ENCODE measurements around the gene OR10H4. TPM values are rescaled to one million over a fixed set of nuclear protein-coding genes. Genes with fewer than 3 reads are reported as not detected.

OR10H4 gene
- polyA plus RNA-seq, 1 experiment, result not detected

DNA sequence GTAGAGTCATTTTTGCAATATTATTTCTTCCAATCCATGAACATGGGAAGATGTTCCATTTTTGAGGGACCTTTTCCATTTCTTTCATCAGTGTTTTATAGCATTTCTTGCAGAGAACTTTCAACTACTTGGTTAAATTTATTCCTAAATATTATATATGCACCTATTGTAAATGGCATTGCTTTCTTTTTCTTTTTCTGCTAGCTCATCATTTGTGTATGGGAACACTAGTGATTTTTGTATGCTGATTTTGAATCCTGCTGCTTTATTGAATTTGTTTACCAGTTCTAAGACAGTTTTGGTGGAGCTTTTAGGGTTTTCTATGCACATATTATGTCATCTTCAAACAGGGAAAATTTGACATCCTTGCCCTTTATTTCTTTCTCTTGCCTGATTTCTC is 43.8 kb upstream of the OR10H4 start:
- no peak overlapping the region for H3K4me3 ChIP-seq (ENCODE audit: low read depth, low read length)
- ChIA-PET POLR2A (no interaction called here), CTCF (no interaction called here)
- no peak for DNase-seq (ENCODE audit: low read depth, low spot score)
- H3K9me3 ChIP-seq (ENCODE audit: control insufficient read depth, insufficient read depth, low read length), result no peaks in the 10 kb centered on the region; the same call in 1 of the 2 replicates
- TF ChIP-seq, protein P1, sequence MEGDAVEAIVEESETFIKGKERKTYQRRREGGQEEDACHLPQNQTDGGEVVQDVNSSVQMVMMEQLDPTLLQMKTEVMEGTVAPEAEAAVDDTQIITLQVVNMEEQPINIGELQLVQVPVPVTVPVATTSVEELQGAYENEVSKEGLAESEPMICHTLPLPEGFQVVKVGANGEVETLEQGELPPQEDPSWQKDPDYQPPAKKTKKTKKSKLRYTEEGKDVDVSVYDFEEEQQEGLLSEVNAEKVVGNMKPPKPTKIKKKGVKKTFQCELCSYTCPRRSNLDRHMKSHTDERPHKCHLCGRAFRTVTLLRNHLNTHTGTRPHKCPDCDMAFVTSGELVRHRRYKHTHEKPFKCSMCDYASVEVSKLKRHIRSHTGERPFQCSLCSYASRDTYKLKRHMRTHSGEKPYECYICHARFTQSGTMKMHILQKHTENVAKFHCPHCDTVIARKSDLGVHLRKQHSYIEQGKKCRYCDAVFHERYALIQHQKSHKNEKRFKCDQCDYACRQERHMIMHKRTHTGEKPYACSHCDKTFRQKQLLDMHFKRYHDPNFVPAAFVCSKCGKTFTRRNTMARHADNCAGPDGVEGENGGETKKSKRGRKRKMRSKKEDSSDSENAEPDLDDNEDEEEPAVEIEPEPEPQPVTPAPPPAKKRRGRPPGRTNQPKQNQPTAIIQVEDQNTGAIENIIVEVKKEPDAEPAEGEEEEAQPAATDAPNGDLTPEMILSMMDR (IDR thresholded peaks at IDR 0.05; ENCODE audit: low read depth, low read length), result no peak
- H3K27me3 ChIP-seq (ENCODE audit: control insufficient read depth, insufficient read depth, low read length), result no peaks in the 10 kb centered on the region
- H3K27ac ChIP-seq (ENCODE audit: low read depth, low read length), result no peak overlapping the region

DNA sequence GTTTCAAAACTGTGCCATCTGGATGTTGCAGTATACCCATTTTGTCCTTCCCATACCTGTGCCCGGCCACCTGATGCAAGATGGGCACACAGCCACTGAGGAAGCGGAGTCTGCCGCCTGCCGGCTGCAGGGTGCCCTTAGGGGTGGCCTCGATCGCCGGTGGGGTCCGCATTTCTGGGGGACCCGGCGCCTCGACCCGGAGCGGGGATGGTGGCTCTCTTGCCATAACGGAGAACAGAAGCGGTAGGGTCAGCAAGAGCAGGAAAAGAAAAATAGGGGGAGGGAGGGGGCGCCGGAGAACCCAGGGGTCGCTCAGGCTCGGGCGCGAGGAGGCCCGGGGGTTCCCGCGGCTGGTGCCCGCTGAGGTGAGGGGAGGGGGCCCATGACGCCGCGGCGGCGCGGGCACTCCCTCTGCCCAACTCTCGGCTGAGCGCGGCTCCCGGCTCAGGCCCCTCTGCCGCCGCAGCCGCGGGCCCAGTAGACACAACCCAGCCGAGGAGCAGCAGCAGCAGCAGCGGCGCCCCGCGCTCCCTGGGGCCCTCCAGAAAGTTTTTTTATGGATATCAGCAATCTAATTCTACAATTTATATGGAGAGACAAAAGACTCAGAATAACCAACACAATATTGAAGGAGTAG is 37.1 kb upstream of the OR10H4 start:
- H3K27ac ChIP-seq (ENCODE audit: low read depth, low read length), result no peak overlapping the region
- no peak for DNase-seq (ENCODE audit: low read depth, low spot score)
- TF ChIP-seq, protein P1 (IDR thresholded peaks at IDR 0.05; ENCODE audit: low read depth, low read length), result no peak
- CTCF ChIA-PET, result no interaction called here
- H3K9me3 ChIP-seq (ENCODE audit: control insufficient read depth, insufficient read depth, low read length), result peaks cover 4% of the 10 kb centered on the region; the same call in 1 of the 2 replicates
- peaks cover 3% of the 10 kb centered on the region for H3K27me3 ChIP-seq (ENCODE audit: control insufficient read depth, insufficient read depth, low read length)
- no peak overlapping the region for H3K4me3 ChIP-seq (ENCODE audit: low read depth, low read length)
- POLR2A ChIA-PET, result interaction anchor here (0.6 kb wide), 1 partner anchor 77 kb away, joined by 4 read pairs; no protein-coding TSS in a partner anchor

DNA sequence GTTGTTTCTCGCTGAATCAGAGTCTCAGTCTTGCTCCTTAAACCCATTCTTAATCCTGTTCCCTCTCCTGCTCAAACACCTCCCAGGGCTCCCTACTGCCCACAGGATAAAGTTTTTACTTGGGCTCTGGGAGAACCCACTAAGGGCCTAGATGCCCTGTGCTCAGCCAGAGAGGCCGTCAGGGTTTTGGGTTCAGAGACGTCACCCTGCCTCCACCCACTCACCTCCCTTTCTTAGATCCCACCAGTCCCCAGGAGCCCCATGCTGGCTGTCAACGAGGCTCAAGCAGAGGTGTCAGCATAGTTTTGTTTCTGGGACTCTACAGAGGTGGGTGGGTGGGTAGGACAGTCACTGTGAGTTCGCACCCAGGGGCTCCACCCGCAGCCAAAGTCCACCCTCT is 35.4 kb upstream of the OR10H4 start:
- H3K27me3 ChIP-seq (ENCODE audit: control insufficient read depth, insufficient read depth, low read length), result peaks cover 3% of the 10 kb centered on the region
- no peak for DNase-seq (ENCODE audit: low read depth, low spot score)
- ChIA-PET CTCF (no interaction called here), POLR2A (no interaction called here)
- peaks cover 4% of the 10 kb centered on the region; the same call in 1 of the 2 replicates for H3K9me3 ChIP-seq (ENCODE audit: control insufficient read depth, insufficient read depth, low read length)
- no peak overlapping the region for H3K4me3 ChIP-seq (ENCODE audit: low read depth, low read length)
- H3K27ac ChIP-seq (ENCODE audit: low read depth, low read length), result no peak overlapping the region
- TF ChIP-seq, protein P1 (IDR thresholded peaks at IDR 0.05; ENCODE audit: low read depth, low read length), result no peak

DNA sequence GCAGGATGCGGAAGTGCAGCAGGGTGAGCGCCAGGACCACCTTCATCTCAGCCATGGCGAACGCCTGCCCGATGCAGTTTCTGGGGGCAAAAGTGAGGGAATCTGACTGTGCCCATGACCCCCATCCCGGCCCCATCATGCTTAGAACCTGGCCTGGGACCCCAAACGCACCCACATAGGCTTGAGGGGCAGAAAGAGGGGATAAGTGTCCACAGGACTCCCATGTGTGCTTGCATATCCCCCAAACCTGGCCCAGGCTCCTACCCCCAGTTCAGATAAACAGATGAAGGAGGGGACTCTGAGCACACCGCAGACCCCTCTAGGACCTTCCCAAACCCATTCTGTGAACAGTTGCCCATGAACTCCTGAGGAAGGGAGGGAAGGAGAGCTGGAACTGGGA is 35.0 kb upstream of the OR10H4 start:
- H3K27me3 ChIP-seq (ENCODE audit: control insufficient read depth, insufficient read depth, low read length), result peaks cover 3% of the 10 kb centered on the region
- peaks cover 4% of the 10 kb centered on the region; the same call in 1 of the 2 replicates for H3K9me3 ChIP-seq (ENCODE audit: control insufficient read depth, insufficient read depth, low read length)
- ChIA-PET POLR2A (no interaction called here), CTCF (no interaction called here)
- no peak for DNase-seq (ENCODE audit: low read depth, low spot score)
- TF ChIP-seq, protein P1 (IDR thresholded peaks at IDR 0.05; ENCODE audit: low read depth, low read length), result no peak
- no peak overlapping the region for H3K27ac ChIP-seq (ENCODE audit: low read depth, low read length)
- no peak overlapping the region for H3K4me3 ChIP-seq (ENCODE audit: low read depth, low read length)

DNA sequence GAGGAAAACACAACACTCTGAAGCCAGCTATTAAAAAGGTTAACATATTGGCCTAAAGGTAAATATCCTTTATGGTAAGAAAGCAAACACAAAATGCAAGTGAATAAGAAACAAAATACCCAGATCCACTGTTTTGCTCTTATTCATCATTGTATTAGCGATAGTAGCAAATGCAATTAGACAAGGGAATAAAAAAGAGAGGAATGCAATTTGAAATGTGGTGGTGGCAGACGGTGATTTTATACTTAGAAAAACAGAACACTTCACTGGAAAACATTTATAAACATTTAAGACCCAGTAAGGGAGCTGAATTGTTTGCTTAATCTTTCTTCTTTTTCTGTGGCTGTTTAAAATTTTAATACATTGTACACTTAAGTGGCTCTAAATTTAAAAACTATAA is 33.7 kb upstream of the OR10H4 start:
- Histone ChIP-seq H3K9me3 (ENCODE audit: control insufficient read depth, insufficient read depth, low read length) (peaks cover 4% of the 10 kb centered on the region; the same call in 1 of the 2 replicates), H3K27me3 (ENCODE audit: control insufficient read depth, insufficient read depth, low read length) (peaks cover 3% of the 10 kb centered on the region), H3K27ac (ENCODE audit: low read depth, low read length) (no peak overlapping the region), H3K4me3 (ENCODE audit: low read depth, low read length) (no peak overlapping the region)
- DNase-seq (ENCODE audit: low read depth, low spot score), result no peak
- ChIA-PET CTCF (no interaction called here), POLR2A (no interaction called here)
- TF ChIP-seq, protein P1 (IDR thresholded peaks at IDR 0.05; ENCODE audit: low read depth, low read length), result no peak

Measured in AG04450 (cell line).